SH-SY5Y (cell line): ENCODE results near the gene MLLT1.

Experiments used
- GATA2 ChIP-seq: IDR thresholded peaks from 2 replicates; pipeline ENCODE4 v1.6.1; 2011; ENCODE audit warnings: mild to moderate bottlenecking, low read depth, low read length
- GATA3 ChIP-seq: IDR thresholded peaks from 2 replicates; pipeline ENCODE4 v1.6.1; 2011; ENCODE audit warnings: low read depth, mild to moderate bottlenecking, low read length, moderate library complexity

The MLLT1 gene

DNA sequence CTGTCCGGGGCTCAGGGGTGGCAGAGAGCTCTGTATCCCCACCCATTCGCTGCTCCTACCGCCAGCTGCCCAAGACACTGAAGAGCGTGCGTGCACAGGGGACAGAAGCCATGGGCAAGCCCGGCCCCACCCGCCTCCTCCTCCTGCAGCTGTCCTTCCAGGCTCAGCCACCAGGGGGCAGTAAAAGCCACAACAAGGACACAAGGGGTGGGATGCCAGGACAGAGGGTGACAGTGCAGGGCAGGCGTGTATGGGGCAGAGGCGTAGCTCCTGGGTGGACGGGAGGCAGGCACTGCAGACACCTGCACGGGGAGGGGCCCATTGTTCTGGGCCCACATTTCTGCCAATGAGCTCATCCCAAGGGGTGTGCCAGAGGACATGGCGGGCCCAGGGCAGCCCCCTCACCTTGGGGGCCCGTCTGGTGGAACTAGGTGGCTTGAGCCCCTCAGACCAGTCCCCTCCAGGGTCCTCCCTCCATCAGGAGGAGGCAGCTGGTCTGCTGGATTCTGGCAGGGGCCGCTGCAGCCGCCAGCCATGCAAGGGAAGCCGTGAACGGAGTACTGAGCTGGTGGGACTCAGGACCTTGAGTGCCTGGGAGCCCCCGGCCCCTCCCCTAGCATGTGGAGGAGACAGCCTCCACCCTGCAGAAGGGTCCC, 61.2 kb downstream of the MLLT1 start:
- no peak for TF ChIP-seq GATA3
- TF ChIP-seq GATA2, result no peak

DNA sequence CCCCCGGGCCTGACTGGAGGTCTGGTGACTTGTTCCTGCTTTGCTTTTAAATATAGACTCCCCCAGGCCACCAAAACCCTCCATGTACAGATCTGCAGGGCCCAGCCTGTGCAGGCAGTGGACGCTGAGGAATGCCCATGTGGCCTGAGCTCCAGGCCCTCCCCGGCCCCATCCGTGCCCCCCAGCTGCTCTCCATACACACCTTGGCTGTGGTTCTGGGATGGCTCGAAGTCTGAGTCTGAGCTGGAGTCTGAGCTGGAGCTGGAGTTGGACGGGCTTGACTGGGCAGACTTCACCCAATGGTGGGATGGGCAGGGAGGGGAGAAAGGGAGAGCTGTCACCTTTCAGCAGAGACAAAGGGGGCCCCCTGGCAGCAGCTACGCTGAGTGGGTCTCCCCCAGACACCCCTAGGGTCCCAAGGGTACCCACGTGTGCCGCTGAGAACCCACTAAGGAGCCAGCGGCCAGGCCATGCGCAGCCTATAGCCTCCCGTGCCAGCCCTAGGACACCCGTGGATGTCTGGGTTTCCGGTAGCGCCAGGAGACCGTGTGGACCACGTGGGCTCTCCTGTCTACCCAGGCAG, 61.9 kb downstream of the MLLT1 start:
- TF ChIP-seq GATA3, result no peak
- TF ChIP-seq GATA2, result no peak

DNA sequence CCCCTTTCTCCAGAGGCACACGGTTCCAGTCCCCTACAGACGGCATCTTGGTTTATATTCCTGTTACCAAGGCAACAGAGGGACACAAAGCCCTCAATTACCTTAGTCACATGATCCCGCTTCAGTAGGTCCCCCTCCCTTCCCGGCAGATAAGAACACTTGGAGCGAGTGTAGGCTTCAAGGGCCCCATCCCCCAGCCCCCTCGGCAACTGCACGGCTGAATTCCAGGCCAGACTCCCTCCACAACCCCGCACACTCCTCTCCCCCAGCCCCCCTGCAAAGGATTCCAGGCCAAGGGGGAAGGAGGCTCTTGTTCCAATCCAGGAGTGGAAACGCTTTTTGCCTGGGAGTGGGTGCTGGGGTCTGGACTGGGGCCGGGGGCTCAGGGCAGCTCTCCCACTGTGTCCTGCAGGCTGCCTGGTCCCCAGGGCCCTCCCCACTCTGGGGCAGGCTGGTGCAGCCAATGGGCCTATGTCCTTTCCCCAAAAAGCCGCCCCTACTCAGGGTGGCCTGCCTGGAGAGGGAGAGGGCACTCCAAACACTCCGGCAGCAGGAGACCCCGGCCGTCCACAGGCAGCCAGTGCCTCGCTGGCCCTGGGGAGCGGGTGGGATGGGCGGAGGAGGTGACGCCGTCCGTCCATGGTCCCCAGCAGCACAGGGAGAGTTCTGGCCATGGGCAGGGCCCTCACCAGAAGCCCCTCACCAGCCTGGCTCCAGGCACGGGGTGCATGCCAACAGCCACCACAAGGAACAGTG, 62.6 kb downstream of the MLLT1 start:
- TF ChIP-seq GATA3, result no peak
- peak; percentile 76 for TF ChIP-seq GATA2

DNA sequence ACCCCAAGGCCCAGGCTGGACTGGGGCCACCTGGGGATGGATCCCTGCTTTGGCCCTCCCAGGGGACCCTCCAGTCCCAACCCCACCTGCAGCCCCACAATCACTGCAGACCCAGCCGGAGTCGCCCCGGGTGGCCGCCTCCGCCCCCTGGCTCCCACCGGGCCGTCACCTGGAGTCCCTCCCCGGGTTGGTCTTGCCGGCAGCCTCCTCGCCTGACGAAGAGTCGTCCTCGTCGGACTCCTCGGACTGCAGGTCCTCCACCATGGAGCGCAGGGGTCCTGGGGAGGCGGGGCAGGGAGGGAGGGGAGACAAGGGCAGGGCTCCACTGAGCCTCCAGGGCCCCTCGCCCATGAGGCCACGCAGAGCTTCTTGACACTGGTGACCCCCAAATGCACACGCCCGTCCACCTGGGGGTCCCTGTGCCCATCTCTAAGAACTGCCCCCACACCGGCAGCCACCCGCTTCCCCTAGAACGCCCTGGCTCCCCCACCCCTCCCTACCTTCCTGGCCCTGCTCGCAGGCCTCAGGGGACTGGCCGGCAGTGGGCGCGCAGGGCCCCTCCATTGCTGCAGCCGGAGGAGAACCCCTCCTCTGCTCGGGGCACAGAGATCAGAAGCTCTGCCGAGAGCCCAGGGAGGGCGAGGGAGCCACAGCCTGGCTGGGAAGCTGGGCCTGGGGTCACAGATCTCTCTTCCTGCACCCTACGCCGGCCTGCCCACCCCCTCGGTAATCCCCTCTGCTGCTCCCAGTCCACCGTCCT, 63.4 kb downstream of the MLLT1 start:
- no peak for TF ChIP-seq GATA2
- no peak for TF ChIP-seq GATA3

DNA sequence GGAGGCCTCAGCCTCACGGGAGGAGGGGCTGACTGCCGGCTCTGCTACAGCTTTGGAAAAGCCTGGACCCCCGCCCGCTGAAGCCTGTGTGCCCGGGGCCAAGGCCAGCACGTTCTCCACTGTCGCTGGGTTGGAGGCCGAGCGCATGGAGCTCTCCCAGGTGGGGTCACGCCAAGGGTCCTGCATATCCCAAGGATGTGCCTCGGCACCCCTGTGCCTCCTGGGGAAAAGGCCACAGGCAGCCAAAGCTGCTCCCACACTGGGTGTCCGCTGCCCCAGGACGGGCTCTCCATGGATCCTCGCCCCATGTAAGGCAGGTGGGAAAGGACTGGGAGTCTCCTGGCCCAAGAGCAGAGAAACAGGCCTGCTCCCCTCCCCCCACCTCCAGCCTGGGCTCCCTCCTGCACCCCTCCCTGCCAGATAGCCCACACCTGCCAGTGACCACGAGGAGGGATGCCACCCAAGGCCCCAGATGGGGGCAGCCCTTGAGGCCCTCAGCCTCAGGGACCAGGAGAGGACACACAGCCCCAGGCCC, 64.0 kb downstream of the MLLT1 start:
- TF ChIP-seq GATA2, result no peak
- TF ChIP-seq GATA3, result no peak

DNA sequence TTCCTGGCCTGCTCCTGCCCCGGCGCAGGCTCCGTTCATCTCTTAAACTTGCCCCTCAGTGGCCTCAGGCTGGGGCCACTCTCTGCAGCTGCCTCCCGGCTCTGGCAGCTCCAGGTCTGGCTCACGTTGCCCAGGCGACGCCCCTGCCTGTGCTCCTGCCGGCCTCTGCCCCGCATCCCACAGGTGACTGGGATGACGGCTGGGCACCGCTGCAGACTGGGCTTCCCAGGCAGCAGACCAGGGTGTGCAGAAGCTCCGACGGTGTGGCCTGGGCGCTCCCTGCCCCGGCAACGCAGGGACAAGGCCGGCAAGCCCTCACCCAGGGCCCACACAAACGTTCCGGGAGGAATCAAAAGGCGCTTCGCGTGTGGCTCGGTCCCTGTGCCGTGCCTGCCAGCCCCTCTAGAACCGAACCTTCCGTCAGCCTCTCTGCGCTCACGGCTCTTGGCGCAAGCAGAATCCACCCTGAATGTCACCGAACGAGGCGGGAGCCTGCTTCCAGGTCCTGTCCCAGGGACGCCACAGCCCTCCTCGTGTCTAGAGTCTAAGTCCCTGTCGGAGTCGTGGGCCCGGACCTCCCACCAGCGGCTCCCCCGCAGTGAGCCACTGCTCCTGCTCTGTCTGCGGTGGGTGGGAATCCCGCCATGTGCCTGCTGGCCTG, 64.8 kb downstream of the MLLT1 start:
- no peak for TF ChIP-seq GATA3
- no peak for TF ChIP-seq GATA2

DNA sequence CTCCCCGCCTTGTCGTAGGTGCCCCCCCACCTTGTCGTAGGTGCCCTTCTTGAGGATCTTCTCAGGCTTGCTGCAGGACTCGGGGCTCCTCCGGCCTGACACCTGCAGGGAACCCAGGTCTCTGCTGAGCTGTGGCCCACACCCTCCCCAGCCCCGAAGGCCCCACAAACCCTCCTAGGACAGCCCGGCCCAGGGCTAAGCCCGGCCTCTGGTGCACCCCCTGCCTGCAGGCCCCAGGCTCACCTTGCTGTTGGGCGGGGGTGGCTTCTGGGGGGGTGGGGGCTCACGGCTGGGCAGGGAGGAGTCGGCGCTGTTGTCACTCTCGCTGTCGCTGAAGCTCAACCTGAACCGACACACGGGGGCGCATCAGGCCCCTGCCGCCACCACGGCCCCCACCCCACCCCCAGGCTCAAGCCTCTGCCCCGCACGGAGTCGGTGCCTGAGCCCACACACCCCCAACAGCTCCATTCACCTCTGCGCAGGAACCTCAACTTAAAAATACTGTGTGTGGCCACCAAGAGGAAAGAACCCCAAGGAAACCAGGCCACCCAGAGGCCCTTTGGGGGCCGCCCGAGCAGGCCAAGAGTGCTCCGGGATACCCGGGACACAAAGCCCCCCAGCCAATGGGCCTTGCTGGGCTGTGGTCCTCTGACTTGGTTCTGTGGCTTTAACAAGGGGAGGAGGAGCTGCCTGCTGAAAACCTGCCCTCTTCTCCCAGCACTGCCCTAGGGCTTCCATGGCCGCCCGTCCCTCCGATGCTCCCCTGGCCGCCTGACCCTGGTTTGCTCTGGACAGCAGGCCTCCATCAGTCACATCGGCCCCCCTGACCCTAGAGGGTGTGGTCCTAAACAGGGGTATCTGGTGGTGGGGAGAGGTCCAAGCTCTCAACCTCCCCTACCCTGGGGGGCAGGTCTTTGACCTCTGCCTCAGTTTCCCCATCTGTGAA, 65.8 kb downstream of the MLLT1 start:
- TF ChIP-seq GATA2, result no peak
- no peak for TF ChIP-seq GATA3

DNA sequence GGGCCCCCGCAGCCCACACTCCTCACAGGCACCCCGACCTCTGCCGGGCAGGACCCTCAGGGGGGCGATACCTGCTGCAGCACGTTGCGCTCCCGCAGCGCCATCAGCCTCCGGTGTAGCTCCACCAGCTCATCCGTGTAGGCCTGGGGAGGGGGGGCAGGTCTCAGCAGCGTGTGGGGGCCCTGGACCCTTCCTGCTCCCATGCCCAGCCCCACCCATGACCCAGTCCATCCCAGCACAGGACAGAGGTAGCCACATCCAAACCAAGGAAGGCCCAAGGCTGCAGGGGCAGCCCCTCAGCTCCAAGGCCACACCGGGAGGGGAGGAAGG, 66.5 kb downstream of the MLLT1 start:
- no peak for TF ChIP-seq GATA3
- TF ChIP-seq GATA2, result no peak

DNA sequence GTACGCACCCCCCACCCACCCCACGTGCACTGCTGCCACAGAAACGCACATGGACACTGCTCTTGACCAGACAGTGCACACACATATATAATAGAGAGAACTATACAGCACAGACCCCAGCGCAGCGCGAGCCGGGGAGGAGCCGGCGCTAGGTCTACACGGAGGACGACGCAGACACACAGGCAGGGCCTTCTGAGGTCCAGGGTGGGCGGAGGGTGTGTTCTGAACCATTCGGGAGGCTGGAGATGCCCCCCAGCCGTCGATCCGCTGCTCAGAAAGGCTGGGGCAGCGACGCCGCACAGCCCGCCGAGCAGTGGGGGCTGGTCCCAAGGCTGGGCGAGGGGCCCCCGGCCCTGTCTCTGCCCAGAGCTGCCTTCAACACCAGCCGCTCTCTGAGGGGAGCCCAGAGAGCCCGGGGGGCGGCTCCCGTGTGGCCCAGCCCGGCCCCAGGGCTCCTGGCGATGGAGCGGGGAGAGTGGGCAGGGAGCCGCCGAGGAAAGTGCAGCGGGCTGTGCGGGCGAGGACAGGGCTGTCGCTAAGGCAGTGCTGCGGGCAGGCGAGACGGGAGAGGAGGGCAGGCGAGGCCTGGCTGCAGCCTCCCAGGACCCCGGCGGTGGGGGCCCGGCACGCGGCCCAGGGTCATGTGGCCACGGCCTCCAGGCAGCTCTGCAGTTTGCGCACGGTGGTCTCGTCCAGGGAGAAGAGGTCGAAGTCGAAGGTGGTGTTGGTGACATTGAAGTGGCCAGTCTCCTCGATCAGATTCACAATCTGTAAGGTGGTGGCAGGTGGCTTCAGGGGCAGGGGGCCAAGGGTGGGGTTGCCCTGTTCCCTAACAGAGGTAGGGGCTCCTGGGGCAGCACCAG, 67.1 kb downstream of the MLLT1 start:
- TF ChIP-seq GATA3, result no peak
- no peak for TF ChIP-seq GATA2

DNA sequence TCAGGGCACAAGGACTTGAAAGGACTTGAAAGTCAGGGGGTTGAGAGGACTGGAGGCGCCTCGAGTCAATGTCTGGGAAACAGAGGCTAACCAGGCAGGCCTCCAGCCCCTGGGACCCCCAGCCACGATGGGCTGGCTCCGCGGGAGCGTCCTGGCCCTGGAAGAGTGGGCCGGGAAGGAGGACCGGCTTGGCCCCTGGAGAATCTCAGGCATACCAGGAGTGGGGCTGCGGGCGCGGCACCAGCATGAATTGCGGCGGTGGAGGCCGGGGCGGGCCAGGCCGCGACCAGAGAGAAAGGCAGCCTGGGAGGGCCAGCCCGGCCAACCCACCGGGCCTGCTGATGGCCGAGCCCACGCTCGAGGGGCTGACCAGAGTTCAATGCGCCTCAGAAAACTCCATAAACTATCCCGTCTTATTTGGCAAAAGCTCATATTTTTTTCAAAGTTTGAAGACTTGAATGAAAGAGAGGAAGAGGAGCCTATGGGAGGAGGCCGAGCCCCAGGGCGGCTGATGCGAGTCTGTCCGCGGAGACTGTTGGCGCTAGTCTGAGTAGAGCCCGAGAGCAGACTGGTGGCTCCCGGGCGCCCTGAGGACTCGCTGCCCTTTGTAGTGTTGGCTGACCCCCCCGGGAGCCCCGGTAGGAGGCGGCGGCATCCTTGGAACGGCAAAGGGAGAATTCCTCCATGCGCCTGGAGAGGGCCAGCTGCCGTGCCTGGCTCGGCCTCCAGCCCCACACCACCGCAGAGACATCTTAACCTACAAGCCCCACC, 68.0 kb downstream of the MLLT1 start:
- TF ChIP-seq GATA2, result no peak
- TF ChIP-seq GATA3, result no peak

DNA sequence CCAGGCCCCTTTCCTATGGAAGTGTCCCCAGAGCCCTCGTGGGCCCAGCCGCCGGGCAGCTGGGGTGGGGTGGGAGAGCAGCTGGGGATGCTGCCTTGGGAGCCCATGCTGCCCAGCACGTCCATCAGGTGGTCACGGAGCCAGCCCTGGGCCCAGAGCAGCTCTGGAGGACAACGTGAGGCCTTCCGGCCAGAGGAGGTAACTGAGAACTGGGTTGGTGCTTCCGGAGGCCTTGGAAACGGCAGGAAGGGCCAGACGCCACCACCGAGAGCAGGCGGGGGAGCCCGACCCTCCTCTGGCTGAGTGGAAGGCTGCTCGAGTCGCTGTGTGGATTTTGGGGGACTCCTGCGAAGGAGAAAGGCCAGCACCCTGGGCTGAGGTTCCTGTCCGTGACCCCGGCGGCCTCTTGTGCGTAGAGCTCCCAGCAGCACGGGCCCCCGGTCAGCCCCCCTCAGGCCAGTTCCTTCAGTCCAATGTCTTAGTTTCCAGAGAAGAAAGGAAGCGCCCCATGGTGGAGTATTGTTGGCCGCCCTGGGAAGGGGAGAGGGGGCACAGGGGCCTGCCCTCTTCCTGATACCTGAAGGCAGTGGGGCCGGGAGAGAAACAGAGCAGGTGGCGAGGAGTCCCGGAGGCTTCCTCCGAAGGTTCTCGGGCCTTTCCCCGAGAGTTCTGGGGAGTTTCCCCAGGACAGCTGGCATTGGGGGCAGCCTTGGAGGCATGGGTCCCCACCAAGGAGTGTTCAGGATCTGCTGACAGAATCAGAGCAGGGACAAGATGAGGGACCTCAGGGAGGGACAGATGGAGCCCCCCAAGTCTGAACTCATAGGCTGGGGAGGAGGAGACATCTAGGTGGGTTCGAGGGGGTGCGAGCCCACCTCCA, 68.8 kb downstream of the MLLT1 start:
- TF ChIP-seq GATA3 (no peak), GATA2 (no peak)
